GM12878 (cell line): ENCODE measurements around the gene TXN2. TPM values are rescaled to one million over a fixed set of nuclear protein-coding genes. Genes with fewer than 3 reads are reported as not detected.

ENCODE experiments used
- ATAC-seq: fragments of 200-7000 bp; cut with Tn5 transposase; 3 replicates; pipeline ENCODE4 v1.9.1; 2020; ENCODE audit warnings: mild to moderate bottlenecking, moderate library complexity
- BruUV-seq: library from RNA; stranded (reverse); fragments of 400-500 nt; replicated peaks from 2 replicates; lab custom pipeline; 2021; lab: Mats Ljungman, UMichigan
- CTCF ChIA-PET: fragments of 300-600 bp; sonication (Branson Sonifier 250); formaldehyde crosslinking; extraction: SDS; loops from one replicate; lab custom pipeline; 2021; ENCODE audit warnings: inconsistent platforms; lab: Yijun Ruan, JAX
- POLR2A ChIA-PET: fragments of 350-600 bp; formaldehyde crosslinking; extraction: SDS; loops from one replicate; lab custom pipeline; 2021; ENCODE audit warnings: inconsistent platforms; lab: Charles Lee
- RAD21 ChIA-PET: fragments of 300-600 bp; sonication (Branson Sonifier 250); formaldehyde crosslinking; loops from one replicate; lab custom pipeline; 2023; ENCODE audit warnings: antibody characterized with exemption; ENCODE audit not compliant: unreplicated experiment; lab: Charles Lee
- SMC1A ChIA-PET: fragments of 300-600 bp; sonication (Branson Sonifier 250); formaldehyde crosslinking; loops from one replicate; lab custom pipeline; 2023; ENCODE audit not compliant: unreplicated experiment, uncharacterized antibody; lab: Charles Lee
- DNase-seq: peaks from one replicate; pipeline ENCODE4 v3.0.0-alpha.2; 2011; ENCODE audit warnings: low read depth, low spot score
- FAIRE-seq: peaks from 3 replicates; lab custom pipeline; 2011; peaks lifted over from hg19 to GRCh38; lab: Jason Lieb, UNC
- H2AFZ ChIP-seq: 2 replicates; pipeline ENCODE4 v1.6.0; 2011; ENCODE audit warnings: low read depth, low read length, control low read depth; ENCODE audit not compliant: control insufficient read depth
- H3K27ac ChIP-seq: 2 replicates; pipeline ENCODE4 v1.5.1; 2011; ENCODE audit warnings: control low read depth; ENCODE audit not compliant: control insufficient read depth, insufficient read depth
- H3K27me3 ChIP-seq, 2 experiments: replicated peaks in 1 of 2; 2 replicates each; pipeline versions ENCODE4 v1.6.0 to v1.6.1; 2011; ENCODE audit warnings: low read length in 1 of 2; ENCODE audit not compliant: control insufficient read depth in 2 of 2, insufficient read depth in 2 of 2
- H3K36me3 ChIP-seq, 2 experiments: 2 replicates each; pipeline ENCODE4 v1.5.1; 2011; ENCODE audit warnings: low read length in 1 of 2; ENCODE audit not compliant: control insufficient read depth in 2 of 2, insufficient read depth in 2 of 2
- H3K4me1 ChIP-seq: 2 replicates; pipeline ENCODE4 v1.6.1; 2011; ENCODE audit warnings: mild to moderate bottlenecking, low read length, moderate library complexity, mixed read lengths; ENCODE audit not compliant: control insufficient read depth, insufficient read depth
- H3K4me2 ChIP-seq: 2 replicates; pipeline ENCODE4 v1.6.0; 2011; ENCODE audit warnings: control low read depth; ENCODE audit not compliant: control insufficient read depth, insufficient read depth
- H3K4me3 ChIP-seq: fragments of 200-600 bp; sonication (generic); 2 replicates; pipeline ENCODE4 v1.5.1; 2016
- H3K79me2 ChIP-seq: 2 replicates; pipeline ENCODE4 v1.6.0; 2011; ENCODE audit warnings: low read length; ENCODE audit not compliant: control insufficient read depth, insufficient read depth
- H3K9ac ChIP-seq: 2 replicates; pipeline ENCODE4 v1.8.0; 2011; ENCODE audit warnings: low read length, control low read depth, mixed read lengths; ENCODE audit not compliant: control insufficient read depth, insufficient read depth
- H3K9me3 ChIP-seq: replicated peaks from 3 replicates; pipeline ENCODE4 v1.5.1; 2011; ENCODE audit warnings: mild to moderate bottlenecking, low read length; ENCODE audit not compliant: control insufficient read depth, insufficient read depth
- H4K20me1 ChIP-seq: 2 replicates; pipeline ENCODE4 v1.6.0; 2011; ENCODE audit not compliant: control insufficient read depth, insufficient read depth
- BCL3 ChIP-seq: IDR thresholded peaks from 2 replicates; pipeline ENCODE4 v1.6.1; 2011; ENCODE audit warnings: borderline replicate concordance, low read depth, mild to moderate bottlenecking, moderate library complexity, low read length; ENCODE audit not compliant: insufficient read depth, poor library complexity, severe bottlenecking
- FOS ChIP-seq: IDR thresholded peaks from 3 replicates; pipeline ENCODE4 v1.6.1; 2011; ENCODE audit warnings: borderline replicate concordance; ENCODE audit not compliant: insufficient read length; ENCODE audit errors: extremely low read depth
- FOXM1 ChIP-seq: IDR thresholded peaks from 2 replicates; pipeline ENCODE4 v1.6.1; 2012; ENCODE audit warnings: low read depth, mild to moderate bottlenecking, inconsistent platforms, low read length, moderate library complexity
- GABPA ChIP-seq: IDR thresholded peaks from 2 replicates; pipeline ENCODE4 v1.6.1; 2014; ENCODE audit warnings: antibody characterized with exemption, low read depth, mild to moderate bottlenecking, inconsistent platforms
- HDAC6 ChIP-seq: fragments of 200-600 bp; sonication (generic); IDR thresholded peaks from one replicate; pipeline ENCODE4 v1.8.0; 2017; ENCODE audit warnings: antibody characterized with exemption; ENCODE audit not compliant: unreplicated experiment
- NBN ChIP-seq: fragments of 450-650 bp; IDR thresholded peaks from 2 replicates; pipeline ENCODE4 v1.6.1; 2016
- NR2C1 ChIP-seq: fragments of 450-650 bp; IDR thresholded peaks from 2 replicates; pipeline ENCODE4 v1.6.1; 2017; ENCODE audit warnings: antibody characterized with exemption, mild to moderate bottlenecking, moderate library complexity
- NR2C2 ChIP-seq: IDR thresholded peaks from 2 replicates; pipeline ENCODE4 v1.6.1; 2011; ENCODE audit warnings: borderline replicate concordance, low read depth; ENCODE audit not compliant: control insufficient read depth, insufficient read length
- PAX8 ChIP-seq: fragments of 450-650 bp; IDR thresholded peaks from 2 replicates; pipeline ENCODE4 v1.6.1; 2017; ENCODE audit warnings: mild to moderate bottlenecking, moderate library complexity
- PKNOX1 ChIP-seq: fragments of 450-650 bp; IDR thresholded peaks from 2 replicates; pipeline ENCODE4 v1.6.1; 2016; ENCODE audit warnings: mild to moderate bottlenecking
- POU2F2 ChIP-seq: IDR thresholded peaks from 3 replicates; pipeline ENCODE4 v1.6.1; 2011; ENCODE audit warnings: low read depth, mild to moderate bottlenecking, low read length, borderline replicate concordance
- RAD21 ChIP-seq: IDR thresholded peaks from 2 replicates; pipeline ENCODE4 v1.6.1; 2011; ENCODE audit warnings: mild to moderate bottlenecking, low read depth, low read length, moderate library complexity; ENCODE audit not compliant: insufficient read depth
- RUNX3 ChIP-seq: IDR thresholded peaks from 2 replicates; pipeline ENCODE4 v1.6.1; 2012; ENCODE audit warnings: low read length, inconsistent platforms
- SPI1 ChIP-seq: IDR thresholded peaks from 2 replicates; pipeline ENCODE4 v1.6.1; 2011; ENCODE audit warnings: low read depth, mild to moderate bottlenecking, low read length, moderate library complexity, borderline replicate concordance; ENCODE audit not compliant: insufficient read depth
- TARDBP ChIP-seq: IDR thresholded peaks from 2 replicates; pipeline ENCODE4 v1.6.1; 2016; ENCODE audit warnings: borderline replicate concordance
- ZBED1 ChIP-seq: IDR thresholded peaks from 2 replicates; pipeline ENCODE4 v1.6.1; 2016; ENCODE audit warnings: borderline replicate concordance
- WGBS: methylation state at CpG from one replicate; pipeline ENCODE4 v1.1.6; 2016; ENCODE audit warnings: low lambda C conversion rate; ENCODE audit not compliant: insufficient replicate concordance, insufficient coverage; ENCODE audit errors: missing lambda C conversion rate; 5-methylcytosine and 5-hydroxymethylcytosine counted together
- in situ Hi-C: fragments of 300-500 bp; cut with MboI; formaldehyde crosslinking; loops from 9 replicates; pipeline ENCODE4 v1.14.3; 2018; ENCODE audit warnings: mixed read lengths
- intact Hi-C: fragments of 100-400 bp; cut with micrococcal nuclease; formaldehyde crosslinking; loops from one replicate; pipeline ENCODE4 v1.14.2; 2022; ENCODE audit not compliant: unreplicated experiment
- polyA plus RNA-seq, 11 experiments: library from polyadenylated mRNA; depleted of rRNA in 4 of 11; unstranded in 6 of 11; stranded (reverse) in 5 of 11; fragments of >200 nt; fragmentation: Nextera tagmentation in 4 of 11; fragmentation: Illumina TruSeq in 1 of 11; extraction: Ambion mirVana in 4 of 11; extraction: Trizol in 1 of 11; gene quantifications; 1 replicate in 1 of 11; 2 replicates in 10 of 11; pipeline versions ENCODE4 v1.2.1 to v1.2.3, GENCODE V29; 2011 to 2016; ENCODE audit warnings: inconsistent platforms in 2 of 11, missing spikeins in 2 of 11, low read depth in 1 of 11
- total RNA-seq, 4 experiments: library from RNA; depleted of rRNA in 3 of 4; stranded (reverse); fragments of >200 nt in 3 of 4; fragmentation: Illumina TruSeq in 1 of 4; extraction: Trizol in 1 of 4; gene quantifications; 2 replicates each; pipeline versions ENCODE4 v1.2.1 to v1.2.3, GENCODE V29; 2013 to 2021
- TF ChIP-seq, protein P1 (sequence below): fragments of 450-650 bp; IDR thresholded peaks from 2 replicates; pipeline ENCODE4 v1.6.1; 2017; ENCODE audit warnings: borderline replicate concordance

The TXN2 gene
- total and polyA plus RNA-seq, 10 of the 15 experiments (the other 5 are each of a cell fraction or from before 2014, with no cell fraction given) = 70.2 to 350 (median 183) TPM

DNA sequence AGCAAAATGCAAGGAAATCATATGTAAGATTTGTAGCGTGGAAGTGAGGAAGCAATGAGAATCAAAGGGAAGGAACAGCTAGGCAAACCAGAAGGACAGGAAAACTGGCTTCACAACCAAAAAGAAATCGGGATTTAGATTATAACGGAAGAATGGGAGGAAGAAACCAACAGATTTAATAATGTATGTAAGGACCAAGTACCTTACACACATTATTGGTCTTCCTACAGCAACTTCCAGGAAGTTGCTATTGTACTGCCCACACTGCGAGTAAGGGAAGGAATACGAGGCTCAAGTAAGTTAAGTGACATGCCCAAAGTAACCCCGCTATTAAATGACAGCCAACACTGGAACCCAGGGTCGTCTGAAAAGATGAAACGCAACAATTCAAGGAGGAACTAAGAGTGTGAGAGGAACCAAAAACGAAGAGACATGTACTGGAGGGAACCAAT is 473 bp downstream of the TXN2 start:
- no TSS peak for BruUV-seq
- DNase-seq = peak; percentile 65
- CTCF ChIA-PET = interaction anchor here (2.5 to 3.7 kb wide), 2 partner anchors 10 to 179 kb away, joined by 9 to 16 read pairs; no protein-coding TSS in a partner anchor
- Histone ChIP-seq H3K27me3 (no peaks in the 10 kb centered on the region), H3K79me2 (peaks cover 12% of the 10 kb centered on the region), H4K20me1 (no peaks in the 10 kb centered on the region), H3K27ac (peak overlapping the region; percentile 95), H3K4me3 (peak overlapping the region; percentile 96), H2AFZ (peak overlapping the region; percentile 46), H3K4me1 (peaks cover 6% of the 10 kb centered on the region), H3K9me3 (no peaks in the 10 kb centered on the region), H3K4me2 (peak overlapping the region; percentile 85), H3K36me3 (peaks cover 6 to 13% of the 10 kb centered on the region in 2 experiments; a peak in 3 of 4 replicates), H3K9ac (peak overlapping the region; percentile 70)
- POLR2A ChIA-PET = interaction anchor here (0.6 to 1.8 kb wide), 4 partner anchors 28 to 241 kb away, joined by 3 to 7 read pairs (median 4); partner anchors contain the start of gene APOL2
- intact Hi-C loops (loop anchor here (2.0 to 10.0 kb wide), 2 partner anchors 28 to 286 kb away; no protein-coding TSS in a partner anchor), in situ Hi-C loops (no loop called here)
- peak; percentile 23 for FAIRE-seq
- 12% methylated on average over 9 of the region's 9 CpGs for WGBS
- RAD21 ChIA-PET = interaction anchor here (1.0 to 2.0 kb wide), 5 partner anchors 10 to 150 kb away, joined by 3 to 9 read pairs (median 4); no protein-coding TSS in a partner anchor
- ATAC-seq = no peak
- SMC1A ChIA-PET = interaction anchor here (0.8 to 1.3 kb wide), 5 partner anchors 12 to 180 kb away, joined by 3 to 5 read pairs (median 4); partner anchors contain the start of gene MYH9
- TF ChIP-seq PAX8 (no peak), NR2C1 (peak; percentile 37; the same call in 1 of the 2 replicates), BCL3 (no peak), HDAC6 (no peak), NBN (no peak), SPI1 (no peak), NR2C2 (no peak), GABPA (peak; percentile 90; the same call in 1 of the 2 replicates), RAD21 (no peak), ZBED1 (no peak), TARDBP (no peak), FOS (no peak), FOXM1 (no peak), PKNOX1 (no peak), POU2F2 (no peak), RUNX3 (peak; percentile 53)
- TF ChIP-seq, protein P1, sequence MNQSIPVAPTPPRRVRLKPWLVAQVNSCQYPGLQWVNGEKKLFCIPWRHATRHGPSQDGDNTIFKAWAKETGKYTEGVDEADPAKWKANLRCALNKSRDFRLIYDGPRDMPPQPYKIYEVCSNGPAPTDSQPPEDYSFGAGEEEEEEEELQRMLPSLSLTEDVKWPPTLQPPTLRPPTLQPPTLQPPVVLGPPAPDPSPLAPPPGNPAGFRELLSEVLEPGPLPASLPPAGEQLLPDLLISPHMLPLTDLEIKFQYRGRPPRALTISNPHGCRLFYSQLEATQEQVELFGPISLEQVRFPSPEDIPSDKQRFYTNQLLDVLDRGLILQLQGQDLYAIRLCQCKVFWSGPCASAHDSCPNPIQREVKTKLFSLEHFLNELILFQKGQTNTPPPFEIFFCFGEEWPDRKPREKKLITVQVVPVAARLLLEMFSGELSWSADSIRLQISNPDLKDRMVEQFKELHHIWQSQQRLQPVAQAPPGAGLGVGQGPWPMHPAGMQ = no peak
